A549 (cell line): ENCODE data around the gene PTPRD.

Source experiments
- CHD2 ChIP-seq: fragments of 150-350 bp; IDR thresholded peaks from 2 replicates; pipeline ENCODE4 v1.6.1; 2014; ENCODE audit warnings: low read length; ENCODE audit not compliant: partially characterized antibody
- CTCF ChIP-seq: fragments of >200 bp; sonication (Bioruptor Twin); formaldehyde crosslinking; IDR thresholded peaks from 3 replicates; pipeline ENCODE4 v1.5.1; 2016
- EP300 ChIP-seq, 2 experiments: fragments of >200 bp; sonication (Bioruptor Twin); formaldehyde crosslinking; IDR thresholded peaks; 2 replicates in 1 of 2; 3 replicates in 1 of 2; pipeline ENCODE4 v1.6.1; 2016 to 2017
- GATA3 ChIP-seq: IDR thresholded peaks from 2 replicates; pipeline ENCODE4 v1.6.1; 2012; ENCODE audit warnings: borderline replicate concordance
- JUNB ChIP-seq: fragments of >200 bp; sonication (Bioruptor Twin); formaldehyde crosslinking; IDR thresholded peaks from 2 replicates; pipeline ENCODE4 v1.6.1; 2016
- MAX ChIP-seq: IDR thresholded peaks from 2 replicates; pipeline ENCODE4 v1.6.1; 2012
- REST ChIP-seq: fragments of 200-600 bp; sonication (generic); IDR thresholded peaks from 2 replicates; pipeline ENCODE4 v1.6.1; 2016; ENCODE audit warnings: antibody characterized with exemption, mild to moderate bottlenecking, moderate library complexity

- TF ChIP-seq CTCF (no peak), JUNB (no peak), EP300 (IDR thresholded peaks at IDR 0.05) (no peak), MAX (no peak), CHD2 (no peak), GATA3 (no peak), REST (no peak)
Measured at GRCh38 chr9:10661376-10661775, 48.6 kb upstream of the PTPRD start.
